GM12874 (cell line): ENCODE data around the gene USP46.

ENCODE experiments used
- TF ChIP-seq, protein P1 (sequence below): IDR thresholded peaks from 2 replicates; pipeline ENCODE4 v1.5.1; 2011; ENCODE audit warnings: low read depth, mild to moderate bottlenecking, control low read depth, low read length, moderate library complexity; ENCODE audit not compliant: insufficient read depth

USP46 gene

DNA sequence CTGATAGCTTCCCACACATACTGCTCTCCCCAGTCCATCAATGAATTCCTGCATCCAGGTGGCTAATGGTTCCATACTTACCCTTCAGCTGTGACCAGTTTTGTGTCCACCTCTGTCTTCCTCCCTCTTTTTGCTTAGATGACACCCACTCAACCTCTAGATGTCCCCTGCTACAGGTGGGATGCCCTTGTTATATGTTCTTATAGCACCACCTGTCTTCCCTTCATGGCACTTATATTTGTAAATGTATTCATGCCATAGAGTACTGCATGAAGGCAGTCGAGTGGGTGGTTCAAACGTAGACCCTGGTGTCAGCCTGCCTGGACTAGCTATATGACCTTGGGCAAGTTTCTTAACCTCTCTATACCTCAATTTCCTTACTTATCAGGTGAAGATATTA, 6.5 kb upstream of the USP46 start:
- TF ChIP-seq, protein P1, sequence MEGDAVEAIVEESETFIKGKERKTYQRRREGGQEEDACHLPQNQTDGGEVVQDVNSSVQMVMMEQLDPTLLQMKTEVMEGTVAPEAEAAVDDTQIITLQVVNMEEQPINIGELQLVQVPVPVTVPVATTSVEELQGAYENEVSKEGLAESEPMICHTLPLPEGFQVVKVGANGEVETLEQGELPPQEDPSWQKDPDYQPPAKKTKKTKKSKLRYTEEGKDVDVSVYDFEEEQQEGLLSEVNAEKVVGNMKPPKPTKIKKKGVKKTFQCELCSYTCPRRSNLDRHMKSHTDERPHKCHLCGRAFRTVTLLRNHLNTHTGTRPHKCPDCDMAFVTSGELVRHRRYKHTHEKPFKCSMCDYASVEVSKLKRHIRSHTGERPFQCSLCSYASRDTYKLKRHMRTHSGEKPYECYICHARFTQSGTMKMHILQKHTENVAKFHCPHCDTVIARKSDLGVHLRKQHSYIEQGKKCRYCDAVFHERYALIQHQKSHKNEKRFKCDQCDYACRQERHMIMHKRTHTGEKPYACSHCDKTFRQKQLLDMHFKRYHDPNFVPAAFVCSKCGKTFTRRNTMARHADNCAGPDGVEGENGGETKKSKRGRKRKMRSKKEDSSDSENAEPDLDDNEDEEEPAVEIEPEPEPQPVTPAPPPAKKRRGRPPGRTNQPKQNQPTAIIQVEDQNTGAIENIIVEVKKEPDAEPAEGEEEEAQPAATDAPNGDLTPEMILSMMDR = peak; percentile 30; the same call in 1 of the 2 replicates

DNA sequence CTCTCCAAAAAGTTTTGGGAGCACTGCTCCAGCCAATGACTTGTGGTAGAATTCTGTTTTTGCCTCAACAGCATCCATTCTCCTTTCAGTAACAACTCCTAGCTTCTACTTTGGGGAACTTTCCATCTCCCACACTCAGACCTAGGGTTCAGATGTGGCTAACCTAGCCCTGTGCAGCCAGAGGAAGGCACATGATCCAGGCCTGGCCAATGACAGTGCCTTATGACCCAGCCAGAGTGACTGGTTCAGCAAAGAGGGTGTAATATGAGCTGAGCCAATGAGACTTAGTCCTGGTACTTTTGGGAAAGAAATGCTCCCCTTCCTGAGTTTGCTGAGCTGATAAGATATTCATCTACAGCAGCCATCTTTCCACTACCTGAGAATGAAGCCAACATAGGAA, 5.4 kb upstream of the USP46 start:
- TF ChIP-seq, protein P1 = no peak

DNA sequence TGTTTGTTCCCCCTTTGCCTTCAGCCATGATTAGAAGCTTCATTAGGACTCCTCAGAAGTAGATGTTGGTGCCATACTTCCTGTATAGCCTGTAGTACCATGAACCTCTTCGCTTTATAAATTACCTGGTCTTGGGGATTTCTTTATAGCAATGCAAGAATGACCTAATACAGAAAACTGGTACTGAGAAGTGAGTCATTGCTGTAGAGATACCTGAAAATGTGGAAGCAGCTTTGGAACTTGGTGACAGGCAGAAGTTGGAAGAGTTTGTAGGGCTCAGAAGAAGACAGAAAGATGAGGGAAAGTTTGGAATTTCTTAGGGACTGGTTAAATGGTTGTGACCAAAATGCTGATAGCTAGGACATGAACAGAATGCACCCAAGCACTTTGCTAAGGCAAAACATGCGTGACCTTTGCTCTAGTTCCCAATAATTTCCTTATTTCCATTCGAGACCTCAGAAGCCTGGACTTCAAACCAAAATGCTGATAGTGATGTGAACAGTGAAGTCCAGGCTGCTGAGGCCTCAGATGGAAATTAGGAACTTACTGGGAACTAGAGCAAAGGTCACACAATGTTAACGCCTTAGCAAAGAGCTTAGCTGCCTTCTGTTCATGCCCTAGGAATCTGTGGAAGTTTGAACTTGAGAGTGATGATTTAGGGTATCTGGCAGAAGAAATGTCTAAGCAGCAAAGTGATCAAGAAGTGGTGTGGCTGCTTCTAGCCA, 3.0 kb upstream of the USP46 start:
- TF ChIP-seq, protein P1 = no peak

DNA sequence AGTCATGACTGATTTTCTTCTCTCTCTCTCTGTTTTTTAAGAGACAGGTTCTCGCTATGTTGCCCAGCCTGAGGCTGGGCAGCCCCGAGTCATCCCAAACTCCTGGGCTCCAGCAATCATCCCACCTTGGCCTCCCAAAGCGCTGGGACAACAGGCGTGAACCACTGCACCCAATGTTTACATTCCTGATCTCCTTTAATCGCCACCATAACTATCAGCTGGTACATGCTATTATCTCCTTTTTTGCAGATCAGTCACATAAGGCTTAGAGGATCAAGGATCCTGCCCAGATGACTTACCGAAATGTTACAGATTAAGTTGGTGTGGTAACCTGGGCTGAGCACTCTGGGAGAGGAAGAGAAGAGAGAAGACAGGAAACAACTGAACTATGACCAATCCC, 1.5 kb upstream of the USP46 start:
- TF ChIP-seq, protein P1 = no peak

DNA sequence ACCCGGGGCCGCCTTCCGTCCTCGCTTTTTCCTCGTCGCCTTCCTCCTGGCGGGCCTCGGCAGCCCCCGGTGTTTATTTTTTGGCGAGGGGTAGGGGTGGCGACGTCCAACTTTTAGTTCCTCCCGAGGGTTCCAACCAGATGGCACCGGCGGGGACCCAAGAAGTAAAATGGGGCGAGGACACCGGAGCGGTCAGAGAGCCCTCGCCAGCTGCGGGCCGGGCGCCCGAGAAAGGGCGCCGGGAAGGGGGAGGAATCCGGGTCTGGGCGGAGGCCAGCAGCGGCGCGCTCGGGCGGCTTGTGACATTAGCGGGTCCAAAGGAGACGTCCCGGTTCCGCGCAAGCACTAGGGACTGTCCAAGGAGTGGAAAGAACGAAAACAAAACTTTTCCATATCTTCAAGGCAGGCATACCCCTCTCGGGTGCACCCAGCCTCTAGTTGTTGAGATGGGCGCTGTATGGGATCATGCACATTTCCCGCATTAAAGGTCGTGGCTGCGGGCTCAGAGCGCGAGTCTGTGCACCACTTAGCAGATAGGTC, 691 bp upstream of the USP46 start:
- TF ChIP-seq, protein P1 = no peak

DNA sequence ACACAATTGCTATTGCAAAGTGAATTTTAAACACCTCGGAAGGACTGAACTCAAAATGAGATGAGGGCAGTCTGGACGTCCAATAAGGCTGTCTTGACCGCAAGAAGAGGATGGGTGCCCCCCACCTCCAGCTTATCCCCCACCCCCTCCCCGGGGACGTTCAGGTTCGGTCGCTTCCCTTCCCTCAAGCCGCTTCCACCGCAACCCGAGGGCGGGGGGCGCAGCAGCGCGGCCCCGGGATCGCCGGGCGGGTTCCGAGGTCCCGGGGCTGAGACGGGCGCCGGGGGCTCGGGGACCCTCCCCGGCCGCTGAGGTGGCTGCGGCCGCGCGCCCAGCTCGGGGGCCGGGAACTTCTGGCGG, 480 bp downstream of the USP46 start:
- TF ChIP-seq, protein P1 = no peak

DNA sequence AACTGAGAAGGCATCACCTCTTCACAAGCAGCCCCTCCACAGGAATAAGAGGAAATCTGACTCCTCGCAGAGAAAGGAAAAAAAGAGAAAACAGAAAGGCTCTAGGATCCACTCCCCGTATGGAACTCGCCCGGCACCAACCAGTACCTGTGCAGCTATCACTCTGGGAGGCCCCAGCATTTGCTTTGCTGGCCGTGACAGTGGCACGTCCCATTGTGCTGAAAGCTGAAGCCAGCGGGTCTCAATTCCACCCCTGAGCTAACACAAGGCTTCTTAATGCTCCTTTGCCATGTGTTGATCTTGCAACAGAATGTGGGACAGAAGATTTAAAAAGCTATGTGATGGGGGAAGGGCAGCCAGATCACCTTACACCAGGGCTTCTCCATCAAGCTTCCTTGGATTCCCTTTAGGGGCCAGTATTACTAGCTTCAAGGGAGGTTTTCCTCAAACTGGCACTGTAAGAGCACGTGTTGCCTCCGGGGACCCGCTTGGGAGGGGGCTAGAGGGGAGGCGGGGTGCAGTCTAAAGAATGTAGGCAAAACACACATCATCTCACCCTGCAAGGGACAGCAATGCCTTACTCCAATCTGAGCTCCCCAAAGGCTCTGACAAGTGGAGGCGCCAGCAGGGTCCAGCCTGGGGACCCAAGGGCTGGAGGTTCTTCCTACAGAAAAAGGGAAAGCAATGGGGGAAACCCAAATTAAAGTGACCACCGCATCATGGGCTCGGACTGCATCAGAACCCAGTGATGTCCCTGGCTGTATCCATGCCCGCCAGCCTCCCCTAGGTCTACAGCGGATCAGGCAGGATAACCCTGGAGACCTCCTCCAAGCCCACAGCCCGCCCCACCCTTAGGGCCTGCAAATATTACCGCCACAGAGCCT, 1.2 kb downstream of the USP46 start:
- TF ChIP-seq, protein P1 = no peak
